K562 treated with DMSO at 1 percent for 24 hours (cell line): Measurements from ENCODE around the gene CT45A8. TPM values are rescaled to one million over a fixed set of nuclear protein-coding genes. Genes with fewer than 3 reads are reported as not detected.

Experiments
- total RNA-seq: library from RNA; unstranded; fragments of 300-600 nt; gene quantifications from 2 replicates; pipeline ENCODE4 v1.2.3, GENCODE V29; 2022; ENCODE audit warnings: low read depth; ENCODE audit not compliant: insufficient read depth

CT45A8 gene
- total RNA-seq, result not detected in 2 replicates

DNA sequence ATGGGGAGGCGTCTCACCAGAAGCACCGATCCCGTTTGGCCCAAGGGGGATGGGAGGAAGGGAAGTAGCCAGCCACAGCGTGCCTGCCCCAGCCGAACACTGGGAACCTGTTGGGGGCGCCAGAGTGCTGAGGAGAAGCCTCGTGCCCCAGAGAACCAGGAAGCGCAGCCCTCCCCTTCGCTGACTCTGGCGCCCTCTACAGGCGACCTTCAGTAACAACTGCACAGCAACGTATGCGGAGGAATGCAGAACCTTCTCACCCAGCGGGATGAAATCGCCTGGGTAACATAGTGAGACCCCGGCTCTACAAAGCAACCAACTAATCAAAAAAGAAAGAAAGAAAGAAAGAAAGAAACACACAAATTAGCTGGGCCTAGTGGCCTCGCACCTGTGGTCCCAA, at the start of gene CT45A8:
TSS of gene CT45A8 (minus strand) at position 101 of the 400 bp plus-strand sequence. CDS start 3,755 bp downstream, outside the sequence.

DNA sequence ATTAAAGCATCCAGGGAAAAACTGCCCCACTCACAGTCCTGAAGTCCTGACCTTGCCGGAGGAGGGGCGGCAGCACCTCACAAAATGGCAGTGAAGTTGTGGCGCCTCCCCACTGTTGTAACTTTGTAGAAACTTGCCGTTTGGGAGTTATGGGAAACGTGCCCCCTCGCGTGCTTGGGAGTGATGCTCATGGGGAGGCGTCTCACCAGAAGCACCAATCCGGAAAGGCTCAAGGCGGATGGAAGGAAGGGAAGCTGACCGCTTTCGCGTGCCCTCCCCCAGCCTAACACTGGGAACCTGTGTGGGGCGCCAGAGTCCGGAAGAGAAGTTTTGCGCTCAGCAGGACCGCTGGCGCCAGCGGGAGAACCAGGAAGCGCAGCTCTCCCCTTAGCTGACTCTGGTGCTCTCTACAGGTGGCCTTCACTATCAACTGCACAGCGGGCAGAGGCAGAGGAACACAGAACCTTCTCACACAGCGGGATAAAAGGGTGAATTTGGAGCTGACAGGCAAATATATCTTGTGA, 39.0 kb upstream of the CT45A8 start, which contains the start of the genes CT45A10 and SAGE1:
TSS of gene CT45A10 (minus strand) at position 151 of the 524 bp plus-strand sequence. CDS start 8,100 bp downstream, outside the sequence.
TSS of gene SAGE1 (plus strand) at position 423 of the 524 bp plus-strand sequence. CDS start 2,527 bp downstream, outside the sequence.

DNA sequence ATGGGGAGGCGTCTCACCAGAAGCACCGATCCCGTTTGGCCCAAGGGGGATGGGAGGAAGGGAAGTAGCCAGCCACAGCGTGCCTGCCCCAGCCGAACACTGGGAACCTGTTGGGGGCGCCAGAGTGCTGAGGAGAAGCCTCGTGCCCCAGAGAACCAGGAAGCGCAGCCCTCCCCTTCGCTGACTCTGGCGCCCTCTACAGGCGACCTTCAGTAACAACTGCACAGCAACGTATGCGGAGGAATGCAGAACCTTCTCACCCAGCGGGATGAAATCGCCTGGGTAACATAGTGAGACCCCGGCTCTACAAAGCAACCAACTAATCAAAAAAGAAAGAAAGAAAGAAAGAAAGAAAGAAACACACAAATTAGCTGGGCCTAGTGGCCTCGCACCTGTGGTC, 17.4 kb upstream of the CT45A8 start, which contains the start of gene CT45A9:
TSS of gene CT45A9 (minus strand) at position 101 of the 400 bp plus-strand sequence. CDS start 3,751 bp downstream, outside the sequence.

DNA sequence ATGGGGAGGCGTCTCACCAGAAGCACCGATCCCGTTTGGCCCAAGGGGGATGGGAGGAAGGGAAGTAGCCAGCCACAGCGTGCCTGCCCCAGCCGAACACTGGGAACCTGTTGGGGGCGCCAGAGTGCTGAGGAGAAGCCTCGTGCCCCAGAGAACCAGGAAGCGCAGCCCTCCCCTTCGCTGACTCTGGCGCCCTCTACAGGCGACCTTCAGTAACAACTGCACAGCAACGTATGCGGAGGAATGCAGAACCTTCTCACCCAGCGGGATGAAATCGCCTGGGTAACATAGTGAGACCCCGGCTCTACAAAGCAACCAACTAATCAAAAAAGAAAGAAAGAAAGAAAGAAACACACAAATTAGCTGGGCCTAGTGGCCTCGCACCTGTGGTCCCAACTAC, 17.2 kb downstream of the CT45A8 start, which contains the start of gene CT45A7:
TSS of gene CT45A7 (minus strand) at position 101 of the 400 bp plus-strand sequence. CDS start 3,747 bp downstream, outside the sequence.

GRCh38 chrX:135819912-135820311, 34.4 kb downstream of the CT45A8 start, which contains the start of gene CT45A2:
Gene CT45A2 (minus strand): TSS chrX:135820012. CDS start chrX:135816265, 3,747 bp downstream.

DNA sequence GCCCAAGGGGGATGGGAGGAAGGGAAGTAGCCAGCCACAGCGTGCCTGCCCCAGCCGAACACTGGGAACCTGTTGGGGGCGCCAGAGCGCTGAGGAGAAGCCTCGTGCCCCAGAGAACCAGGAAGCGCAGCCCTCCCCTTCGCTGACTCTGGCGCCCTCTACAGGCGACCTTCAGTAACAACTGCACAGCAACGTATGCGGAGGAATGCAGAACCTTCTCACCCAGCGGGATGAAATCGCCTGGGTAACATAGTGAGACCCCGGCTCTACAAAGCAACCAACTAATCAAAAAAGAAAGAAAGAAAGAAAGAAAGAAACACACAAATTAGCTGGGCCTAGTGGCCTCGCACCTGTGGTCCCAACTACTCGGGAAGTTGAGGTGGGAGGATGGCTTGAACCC, 51.7 kb downstream of the CT45A8 start, which contains the start of gene CT45A6:
TSS of gene CT45A6 (minus strand) at position 101 of the 400 bp plus-strand sequence. CDS start 3,794 bp downstream, outside the sequence.

Other genes starting within 250 kb of the CT45A8 start
- gene CT45A1, start 140.9 kb downstream of the CT45A8 start, total RNA-seq, result 0.53 TPM in 1 of 2 replicates, not detected in the other
- gene CT45A3, start 86.3 kb downstream of the CT45A8 start, total RNA-seq, result not detected in 2 replicates
- gene CT45A5, start 69.0 kb downstream of the CT45A8 start, total RNA-seq, result 0.64 TPM in 1 of 2 replicates, not detected in the other
- gene CT45A6, start 51.8 kb downstream of the CT45A8 start, total RNA-seq, result not detected in 2 replicates
- 1.8 and 3.0 TPM in 2 replicates for gene CT45A2, start 34.5 kb downstream of the CT45A8 start, total RNA-seq
- gene CT45A7, start 17.3 kb downstream of the CT45A8 start, total RNA-seq, result not detected in 2 replicates
- not detected in 2 replicates for gene CT45A9, start 17.3 kb upstream of the CT45A8 start, total RNA-seq
- gene CT45A10, start 38.9 kb upstream of the CT45A8 start, total RNA-seq, result 14.1 and 14.8 TPM in 2 replicates
- gene SAGE1, start 39.2 kb upstream of the CT45A8 start, total RNA-seq, result 15.5 and 19.4 TPM in 2 replicates
- gene MMGT1, start 119.5 kb upstream of the CT45A8 start, total RNA-seq, result 10.8 and 11.7 TPM in 2 replicates
- gene SLC9A6, start 130.9 kb upstream of the CT45A8 start, total RNA-seq, result 5.8 and 8.2 TPM in 2 replicates